GM18870 (cell line): ENCODE data around the gene CST11.
"Not testable (repeated sequence)": the region's sequence is repeated elsewhere in the genome, so short reads cannot be mapped to it uniquely, and the experiment has no call there.

Experiments
- ATAC-seq: cut with Tn5 transposase; IDR thresholded peaks from one replicate; pipeline ENCODE4 v1.9.1; 2021; ENCODE audit warnings: moderate library complexity; ENCODE audit not compliant: unreplicated experiment

The CST11 gene, protein sequence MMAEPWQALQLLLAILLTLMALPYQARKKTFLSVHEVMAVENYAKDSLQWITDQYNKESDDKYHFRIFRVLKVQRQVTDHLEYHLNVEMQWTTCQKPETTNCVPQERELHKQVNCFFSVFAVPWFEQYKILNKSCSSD

GRCh38 chr20:23452776-23453175, at the start of gene CST11:
Gene CST11, minus strand, starts transcription at chr20:23452876. Its CDS starts 65 bp downstream, at chr20:23452811.
- no peak for ATAC-seq

- no peak for ATAC-seq
Observed at GRCh38 chr20:23501926-23502325, 49.2 kb upstream of the CST11 start.

- no peak for ATAC-seq
Observed at GRCh38 chr20:23497536-23497935, 44.9 kb upstream of the CST11 start.

- no peak for ATAC-seq
Observed at GRCh38 chr20:23493172-23493772, 40.6 kb upstream of the CST11 start.

DNA sequence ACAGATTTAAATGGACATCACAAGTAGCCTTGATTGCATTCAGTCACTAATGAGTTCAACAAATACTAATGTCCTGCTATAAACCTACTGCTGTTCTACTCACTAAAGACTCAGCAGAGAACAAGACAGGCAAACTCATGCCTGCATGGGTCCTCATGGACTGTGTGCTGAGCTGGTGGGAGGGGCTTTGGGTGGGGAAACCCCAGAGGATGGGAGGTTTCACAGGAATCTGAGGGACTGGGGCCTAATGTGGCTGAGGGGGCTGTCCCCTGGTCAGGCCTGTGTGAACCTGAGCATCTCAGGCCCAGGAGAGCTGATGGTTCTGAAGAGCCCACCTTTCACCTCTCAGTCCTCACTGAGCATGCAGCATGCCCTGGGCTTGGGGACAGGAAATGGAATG, 39.6 kb upstream of the CST11 start:
- no peak for ATAC-seq

GRCh38 chr20:23490817-23491216, 38.1 kb upstream of the CST11 start, which contains the start of gene CST8:
Gene CST8, plus strand, starts transcription at chr20:23491117. Its CDS starts 551 bp downstream, at chr20:23491668.
- no peak for ATAC-seq

DNA sequence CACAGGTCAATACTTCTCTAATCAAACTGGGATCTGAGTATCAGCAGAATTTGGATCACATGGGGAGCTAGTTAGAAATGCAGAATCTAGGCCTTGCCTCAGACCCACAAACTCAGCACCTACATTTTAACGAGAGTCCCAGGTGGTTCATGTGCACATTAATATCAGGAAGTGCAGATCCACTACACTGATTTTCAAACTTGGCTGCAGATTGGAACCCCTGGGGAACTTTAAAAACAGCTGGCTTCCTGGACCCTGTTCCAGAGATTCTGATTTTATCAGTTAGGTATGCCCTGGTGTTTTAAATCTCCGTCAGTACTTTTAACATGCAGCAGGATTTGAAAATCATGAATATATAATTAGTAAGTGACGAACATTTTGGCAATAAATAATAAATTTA, 36.3 kb upstream of the CST11 start:
- ATAC-seq: no peak

DNA sequence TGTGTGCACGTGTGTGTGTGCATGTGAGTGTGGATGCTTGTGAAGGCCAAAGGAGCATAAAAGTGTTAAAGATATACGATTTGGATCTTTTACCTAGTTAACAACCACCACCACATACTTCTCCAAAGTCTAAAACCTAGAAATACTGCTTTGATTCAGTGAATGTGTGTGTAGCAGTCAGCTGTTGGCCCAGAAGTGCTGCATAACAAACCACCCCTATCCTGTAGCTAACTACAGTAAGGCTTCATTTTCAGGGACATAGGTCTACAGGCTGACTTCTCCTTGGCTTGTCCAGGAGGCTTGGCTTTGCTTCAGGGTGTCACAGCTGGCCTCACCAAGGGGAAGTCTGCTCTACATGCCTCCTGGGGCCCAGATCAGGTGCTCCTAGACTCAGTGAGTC, 35.8 kb upstream of the CST11 start:
- no peak for ATAC-seq

DNA sequence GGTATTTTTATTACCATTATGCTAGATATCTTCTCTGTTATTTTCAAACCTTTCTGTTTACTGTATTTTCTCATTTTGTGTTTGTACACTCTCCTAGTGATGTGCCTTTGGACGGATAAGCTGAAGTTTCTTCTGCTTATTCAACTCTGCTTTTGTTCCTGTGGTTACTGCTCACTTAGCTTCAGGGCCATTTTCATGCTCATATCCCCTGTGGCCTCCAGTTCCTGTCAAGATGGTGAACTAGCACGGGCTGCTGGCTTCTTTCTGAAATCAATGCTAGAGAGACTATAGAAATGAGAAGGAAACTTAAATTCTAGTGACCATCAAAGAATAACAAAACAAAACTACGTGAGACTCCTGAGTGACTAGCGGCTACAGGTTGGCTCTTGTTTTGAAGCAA, 31.4 kb upstream of the CST11 start:
- no peak for ATAC-seq

DNA sequence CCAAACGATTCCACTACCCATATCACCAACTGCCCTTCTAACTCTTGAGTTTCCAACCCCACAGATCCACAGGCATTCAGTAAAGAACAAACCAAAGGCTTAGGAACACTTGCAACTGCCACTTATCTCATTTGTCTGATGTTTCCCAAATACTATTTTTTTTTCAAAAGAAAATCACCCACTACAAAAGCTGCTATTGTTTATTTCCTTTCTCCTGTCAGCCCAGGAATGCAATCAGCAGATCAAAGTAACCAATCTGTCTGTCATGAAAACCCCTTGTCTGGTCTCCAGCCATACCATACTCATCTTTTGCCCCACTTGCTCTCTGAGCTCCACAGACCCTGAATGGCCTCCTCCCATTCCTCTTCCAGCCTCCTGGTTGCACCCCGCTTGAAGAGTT, 29.5 kb upstream of the CST11 start:
- no peak for ATAC-seq

DNA sequence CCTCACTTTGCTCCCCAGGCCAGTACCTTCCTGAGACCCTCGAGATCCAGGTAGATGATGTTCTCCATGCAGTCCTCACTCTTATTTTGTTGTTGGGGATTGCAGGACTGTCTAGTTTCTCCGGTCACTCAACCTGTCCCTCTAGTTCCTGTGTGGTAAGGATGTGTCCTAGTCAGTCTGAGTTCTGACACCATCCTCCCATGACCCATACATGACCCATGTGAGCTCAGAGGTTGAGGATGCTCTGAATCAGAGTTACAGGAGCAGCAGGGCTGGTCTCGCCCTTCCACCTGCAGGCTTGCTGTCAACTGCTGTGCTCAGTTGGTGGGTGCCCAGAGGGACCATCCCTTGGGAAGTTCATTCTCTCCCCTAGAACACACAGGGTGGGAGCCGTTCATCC, 26.4 kb upstream of the CST11 start:
- no peak for ATAC-seq

DNA sequence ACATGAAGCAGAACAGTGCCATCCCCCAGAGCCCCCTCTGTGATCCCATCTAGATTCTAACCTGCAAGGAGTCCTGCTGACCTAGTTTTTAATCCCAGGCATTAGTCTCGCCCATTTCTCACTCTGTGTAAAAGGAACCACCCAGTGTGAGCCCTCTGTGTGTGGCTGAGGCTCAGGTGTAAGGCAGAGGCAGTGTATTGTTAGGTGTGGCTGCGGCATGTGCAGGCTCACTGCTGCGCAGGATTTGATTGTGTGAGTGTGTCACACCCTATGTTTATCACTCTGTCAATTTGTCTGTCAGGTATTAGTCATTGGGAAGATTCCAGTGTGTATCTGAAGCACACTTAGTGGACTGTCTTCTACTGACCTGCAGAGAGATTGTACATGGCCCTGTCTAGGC, 24.5 kb upstream of the CST11 start:
- no peak for ATAC-seq

DNA sequence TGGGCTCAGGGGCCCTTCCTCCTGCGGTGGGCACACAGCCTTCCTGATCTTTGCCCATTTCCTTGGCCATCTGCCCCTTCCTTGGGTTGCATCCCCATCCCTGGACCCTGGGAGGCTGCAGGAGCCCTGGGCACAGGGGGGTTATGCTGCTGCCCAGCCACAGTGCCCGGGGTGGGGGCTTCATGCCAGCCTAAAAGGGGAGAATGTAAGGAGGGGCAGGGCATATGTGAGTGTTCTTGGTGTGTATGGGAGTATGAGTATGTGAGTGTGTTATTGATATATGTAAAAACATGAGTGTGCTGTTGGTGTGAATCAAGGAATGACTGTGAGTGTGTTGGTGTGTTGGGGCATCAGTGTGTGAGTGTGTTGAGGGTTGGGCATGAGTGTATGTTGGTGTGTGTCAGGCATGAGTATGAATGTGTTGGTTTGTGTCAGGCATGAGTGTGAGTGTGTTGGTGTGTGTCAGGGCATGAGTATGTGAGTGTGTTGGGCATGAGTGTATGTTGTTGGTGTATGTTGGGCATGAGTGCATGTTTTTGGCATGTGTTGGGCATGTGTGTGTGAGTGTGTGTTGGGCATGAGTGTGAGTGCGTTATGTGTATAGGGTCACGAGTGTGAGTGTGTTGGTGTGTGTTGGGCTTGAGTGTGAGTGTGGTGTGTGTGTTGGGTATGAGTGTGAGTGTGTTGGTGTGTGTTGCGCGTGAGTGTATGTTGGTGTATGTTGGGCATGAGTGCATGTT, 23.5 kb upstream of the CST11 start:
- no peak for ATAC-seq

DNA sequence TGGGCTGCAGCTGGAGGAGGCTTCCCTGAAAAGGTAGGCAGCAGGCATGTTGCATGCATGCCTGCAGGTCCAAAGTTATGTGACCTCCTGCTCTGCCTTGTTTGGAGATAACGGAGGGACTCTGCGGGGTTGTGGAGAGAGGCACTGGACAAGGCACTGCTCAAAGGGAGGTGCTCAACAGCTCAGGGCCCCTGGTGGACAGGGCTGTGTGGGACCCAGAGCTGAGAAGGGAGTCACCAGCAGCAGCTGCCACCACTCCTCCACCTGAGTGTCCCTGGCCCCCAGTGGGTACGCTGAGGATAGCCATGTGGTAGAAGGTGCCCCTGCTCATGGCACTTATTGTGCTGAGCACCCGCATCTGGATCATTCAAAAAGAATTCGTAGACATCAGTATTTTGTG, 22.7 kb upstream of the CST11 start:
- no peak for ATAC-seq

- ATAC-seq: not testable (repeated sequence)
Observed at GRCh38 chr20:23473293-23473692, 20.6 kb upstream of the CST11 start.

DNA sequence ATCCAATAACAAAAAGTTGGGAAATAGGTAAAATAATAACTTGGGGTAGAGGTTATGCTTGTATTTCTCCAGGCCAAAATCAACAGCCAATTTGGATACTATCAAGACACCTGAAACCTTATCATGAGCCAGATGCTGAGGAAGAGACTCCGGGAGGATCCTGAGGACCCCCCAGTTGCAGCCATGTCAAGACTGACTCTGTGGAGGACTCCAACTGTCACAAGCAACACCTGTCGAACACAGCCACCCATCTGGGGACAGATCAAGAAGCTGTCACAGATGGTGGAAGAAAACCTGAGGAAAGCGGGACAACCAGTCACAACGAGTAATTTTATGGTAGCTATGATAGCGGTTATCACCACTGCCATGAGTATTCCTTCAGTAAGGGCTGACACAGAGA, 19.6 kb upstream of the CST11 start:
- ATAC-seq: not testable (repeated sequence)

DNA sequence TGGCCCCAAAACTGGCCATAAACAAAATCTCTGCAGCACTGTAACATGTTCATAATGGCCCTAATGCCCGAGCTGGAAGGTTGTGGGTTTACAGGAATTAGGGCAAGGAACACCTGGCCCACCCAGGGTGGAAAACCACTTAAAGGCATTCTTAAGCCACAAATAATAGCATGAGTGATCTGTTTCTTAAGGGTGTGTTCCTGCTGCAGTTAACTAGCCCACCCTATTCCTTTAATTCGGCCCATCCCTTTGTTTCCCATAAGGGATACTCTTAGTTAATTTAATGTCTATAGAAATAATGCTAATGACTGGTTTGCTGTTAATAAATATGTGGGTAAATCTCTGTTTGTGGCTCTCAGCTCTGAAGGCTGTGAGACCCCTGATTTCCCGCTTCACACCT, 14.3 kb upstream of the CST11 start:
- ATAC-seq: not testable (repeated sequence)

DNA sequence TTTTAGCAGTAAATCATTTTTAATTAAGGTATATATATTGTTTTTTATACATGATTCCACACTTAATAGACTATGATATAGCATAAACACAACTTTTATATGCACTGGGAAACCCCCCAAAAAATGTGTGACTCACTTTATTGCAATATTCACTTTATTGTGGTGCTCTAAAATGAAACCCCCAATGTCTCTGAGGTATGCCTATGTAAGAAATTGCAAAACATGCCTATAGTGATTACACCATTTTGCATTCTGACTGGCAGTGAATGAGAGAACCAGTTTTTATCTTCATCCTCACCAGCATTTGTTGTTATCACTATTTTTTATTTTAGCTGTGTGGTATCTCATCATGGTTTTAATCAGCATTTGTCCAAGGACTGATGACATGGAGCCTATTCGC, 8.5 kb upstream of the CST11 start:
- ATAC-seq: no peak

DNA sequence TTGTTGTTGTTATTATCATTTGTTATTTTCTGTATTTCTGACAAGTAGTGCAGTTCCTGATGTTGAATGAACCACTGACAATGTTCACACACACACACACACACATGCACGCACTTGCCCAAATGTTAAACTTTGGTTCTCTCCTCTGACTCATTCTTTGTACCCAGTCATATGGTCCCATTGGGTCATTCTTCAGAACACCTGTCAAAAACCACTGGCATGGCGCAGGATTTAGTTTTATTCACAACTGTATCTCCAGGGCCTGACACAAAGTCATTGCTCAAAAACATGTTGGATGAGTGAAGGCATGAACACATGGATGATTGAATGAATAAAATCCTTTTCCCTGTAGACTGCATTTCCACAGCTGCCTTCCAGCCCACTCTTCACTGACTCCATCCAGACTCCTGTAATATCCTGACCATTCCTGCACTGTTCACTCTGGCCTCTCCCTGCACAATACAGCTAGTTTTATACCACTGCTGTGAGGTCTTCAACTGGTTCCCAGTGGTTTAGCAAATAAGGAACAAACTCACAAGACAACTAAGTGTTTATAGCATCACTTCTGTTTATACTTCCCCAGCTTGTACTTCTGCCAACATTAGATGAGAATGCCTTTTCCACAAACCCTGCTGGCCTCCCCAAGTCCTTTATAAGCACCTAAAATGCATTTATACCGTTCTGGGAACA, 6.9 kb upstream of the CST11 start:
- no peak for ATAC-seq

- no peak for ATAC-seq
Observed at GRCh38 chr20:23456873-23457272, 4.2 kb upstream of the CST11 start.

GRCh38 chr20:23456409-23456808, 3.7 kb upstream of the CST11 start:
- ATAC-seq: no peak

- no peak for ATAC-seq
Observed at GRCh38 chr20:23455639-23456038, 3.0 kb upstream of the CST11 start.
